HEK293 (cell line): ENCODE results near the gene DMAC2L.

Source experiments
- KLF1 ChIP-seq: fragments of 450-650 bp; formaldehyde crosslinking; IDR thresholded peaks from 2 replicates; pipeline ENCODE4 v1.5.1; 2016; ENCODE audit warnings: missing biosample characterization, missing genetic modification characterization
- PRDM1 ChIP-seq: fragments of 450-650 bp; formaldehyde crosslinking; IDR thresholded peaks from 2 replicates; pipeline ENCODE4; 2016; ENCODE audit warnings: missing biosample characterization, missing genetic modification characterization
- YY1 ChIP-seq: fragments of 450-650 bp; formaldehyde crosslinking; IDR thresholded peaks from 2 replicates; pipeline ENCODE4 v1.5.1; 2018; ENCODE audit warnings: missing biosample characterization, missing genetic modification characterization
- ZBTB44 ChIP-seq: fragments of 450-650 bp; IDR thresholded peaks from 2 replicates; pipeline ENCODE4 v1.5.1; 2018; ENCODE audit warnings: missing biosample characterization, mild to moderate bottlenecking, missing genetic modification characterization
- ZNF157 ChIP-seq: fragments of 450-650 bp; formaldehyde crosslinking; IDR thresholded peaks from 2 replicates; pipeline ENCODE4 v1.5.1; 2016; ENCODE audit warnings: missing biosample characterization, missing genetic modification characterization
- ZNF18 ChIP-seq: fragments of 450-650 bp; formaldehyde crosslinking; IDR thresholded peaks from 2 replicates; pipeline ENCODE4 v1.5.1; 2016; ENCODE audit warnings: missing biosample characterization, missing genetic modification characterization
- ZNF394 ChIP-seq: fragments of 450-650 bp; formaldehyde crosslinking; IDR thresholded peaks from 2 replicates; pipeline ENCODE4 v1.5.1; 2016; ENCODE audit warnings: missing biosample characterization, missing genetic modification characterization, mild to moderate bottlenecking, moderate library complexity, borderline replicate concordance
- ZNF701 ChIP-seq: fragments of 450-650 bp; formaldehyde crosslinking; IDR thresholded peaks from 2 replicates; pipeline ENCODE4 v1.5.1; 2016; ENCODE audit warnings: missing biosample characterization, missing genetic modification characterization
- ZNF707 ChIP-seq: fragments of 450-650 bp; formaldehyde crosslinking; IDR thresholded peaks from 2 replicates; pipeline ENCODE4 v1.5.1; 2016; ENCODE audit warnings: missing biosample characterization, missing genetic modification characterization
- TF ChIP-seq, protein P1 (sequence below): fragments of 450-650 bp; formaldehyde crosslinking; IDR thresholded peaks from 2 replicates; pipeline ENCODE4 v1.5.1; 2016; ENCODE audit warnings: missing biosample characterization, missing genetic modification characterization

GRCh38 chr14:50312734-50313054 is 570 bp downstream of the DMAC2L start:
- TF ChIP-seq ZNF157 (tag by site-specific recombination) = no peak
- no peak for TF ChIP-seq ZNF707
- 0 out of 2 replicates have a peak, but pooled peaks have one; percentile 22 for TF ChIP-seq YY1 (tag by site-specific recombination)
- TF ChIP-seq PRDM1 (tag by site-specific recombination) = no peak
- TF ChIP-seq, protein P1, sequence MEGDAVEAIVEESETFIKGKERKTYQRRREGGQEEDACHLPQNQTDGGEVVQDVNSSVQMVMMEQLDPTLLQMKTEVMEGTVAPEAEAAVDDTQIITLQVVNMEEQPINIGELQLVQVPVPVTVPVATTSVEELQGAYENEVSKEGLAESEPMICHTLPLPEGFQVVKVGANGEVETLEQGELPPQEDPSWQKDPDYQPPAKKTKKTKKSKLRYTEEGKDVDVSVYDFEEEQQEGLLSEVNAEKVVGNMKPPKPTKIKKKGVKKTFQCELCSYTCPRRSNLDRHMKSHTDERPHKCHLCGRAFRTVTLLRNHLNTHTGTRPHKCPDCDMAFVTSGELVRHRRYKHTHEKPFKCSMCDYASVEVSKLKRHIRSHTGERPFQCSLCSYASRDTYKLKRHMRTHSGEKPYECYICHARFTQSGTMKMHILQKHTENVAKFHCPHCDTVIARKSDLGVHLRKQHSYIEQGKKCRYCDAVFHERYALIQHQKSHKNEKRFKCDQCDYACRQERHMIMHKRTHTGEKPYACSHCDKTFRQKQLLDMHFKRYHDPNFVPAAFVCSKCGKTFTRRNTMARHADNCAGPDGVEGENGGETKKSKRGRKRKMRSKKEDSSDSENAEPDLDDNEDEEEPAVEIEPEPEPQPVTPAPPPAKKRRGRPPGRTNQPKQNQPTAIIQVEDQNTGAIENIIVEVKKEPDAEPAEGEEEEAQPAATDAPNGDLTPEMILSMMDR (tag by site-specific recombination) = no peak
- TF ChIP-seq ZNF394 (tag by site-specific recombination) = no peak
- TF ChIP-seq ZNF18 (tag by site-specific recombination) = no peak
- no peak for TF ChIP-seq KLF1 (tag by site-specific recombination)
- no peak for TF ChIP-seq ZNF701 (tag by site-specific recombination)
- TF ChIP-seq ZBTB44 = no peak
